ENCODE results near the gene NYNRIN.

- TF ChIP-seq CTCF (IDR thresholded peaks at IDR 0.05; ENCODE audit: low read length), result no peak
- TF ChIP-seq EZH2 (IDR thresholded peaks at IDR 0.05; ENCODE audit: borderline replicate concordance, low read length), result no peak
Observed at GRCh38 chr14:24463017-24463883, 64.4 kb downstream of the NYNRIN start.
